Measurements from ENCODE around the gene ICOS.

ICOS gene

GRCh38 chr2:203905656-203906055 lies 30.9 kb upstream of the ICOS start:
- no peak for TF ChIP-seq CTCF (IDR thresholded peaks at IDR 0.05; ENCODE audit: low read length, missing control alignments)
- H3K4me3 ChIP-seq (replicated peaks; ENCODE audit: low read depth, low read length), result no peak overlapping the region
- no peak for DNase-seq (ENCODE audit: low read depth)

GRCh38 chr2:203908066-203908796 lies 28.3 kb upstream of the ICOS start:
- H3K4me3 ChIP-seq (replicated peaks; ENCODE audit: low read depth, low read length), result no peak overlapping the region
- no peak for DNase-seq (ENCODE audit: low read depth)
- no peak for TF ChIP-seq CTCF (IDR thresholded peaks at IDR 0.05; ENCODE audit: low read length, missing control alignments)

- no peak for DNase-seq (ENCODE audit: low read depth)
These were observed 27.8 kb upstream of the ICOS start for GRCh38 chr2:203908797-203909185.

GRCh38 chr2:203909261-203909967 lies 27.1 kb upstream of the ICOS start:
- DNase-seq (ENCODE audit: low read depth), result peak; percentile 82
- peak; percentile 84 for TF ChIP-seq CTCF (IDR thresholded peaks at IDR 0.05; ENCODE audit: low read length, missing control alignments)
- H3K4me3 ChIP-seq (replicated peaks; ENCODE audit: low read depth, low read length), result peak overlapping the region; percentile 41

More at GRCh38 chr2:203908797-203909185, 27.8 kb upstream of the ICOS start:
- no peak overlapping the region for H3K4me3 ChIP-seq (replicated peaks; ENCODE audit: low read depth, low read length)
- TF ChIP-seq CTCF (IDR thresholded peaks at IDR 0.05; ENCODE audit: low read length, missing control alignments), result no peak

GRCh38 chr2:203909974-203910373 lies 26.6 kb upstream of the ICOS start:
- no peak for TF ChIP-seq CTCF (IDR thresholded peaks at IDR 0.05; ENCODE audit: low read length, missing control alignments)

GRCh38 chr2:203913947-203914346 lies 22.6 kb upstream of the ICOS start:
- no peak for DNase-seq (ENCODE audit: low read depth)
- no peak overlapping the region for H3K4me3 ChIP-seq (replicated peaks; ENCODE audit: low read depth, low read length)
- TF ChIP-seq CTCF (IDR thresholded peaks at IDR 0.05; ENCODE audit: low read length, missing control alignments), result no peak

More at GRCh38 chr2:203909974-203910373, 26.6 kb upstream of the ICOS start:
- no peak overlapping the region for H3K4me3 ChIP-seq (replicated peaks; ENCODE audit: low read depth, low read length)
- DNase-seq (ENCODE audit: low read depth), result no peak

All from fibroblast of pulmonary artery (primary cell).